HG03439 (cell line): Measurements from ENCODE around the gene ADAMTSL2.

Source experiments
- ATAC-seq: cut with Tn5 transposase; IDR thresholded peaks from one replicate; pipeline ENCODE4 v1.9.1; 2021; ENCODE audit warnings: mild to moderate bottlenecking, moderate library complexity; ENCODE audit not compliant: unreplicated experiment

The ADAMTSL2 gene

DNA sequence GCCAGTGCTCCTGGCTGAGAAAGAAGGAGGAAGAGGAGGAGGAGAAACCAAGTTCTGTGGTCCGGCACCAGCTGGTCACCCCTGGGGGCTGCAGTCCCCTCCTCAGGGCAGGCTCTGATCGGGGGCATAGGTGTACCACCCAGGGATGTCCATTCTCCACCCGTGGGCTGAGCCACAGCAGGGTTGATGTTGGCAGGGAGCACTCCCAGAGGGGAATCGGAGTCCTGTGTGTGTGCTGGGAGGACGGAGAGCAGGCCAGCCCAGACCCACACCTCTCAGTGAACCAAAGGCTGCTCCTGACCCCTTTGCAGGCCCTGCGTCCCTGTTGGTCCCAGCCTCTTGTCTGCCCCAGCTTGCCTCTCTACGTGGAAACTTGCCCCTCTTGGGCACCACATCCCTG, 4.6 kb upstream of the ADAMTSL2 start:
- ATAC-seq, result no peak

GRCh38 chr9:133531293-133531692, 3.2 kb upstream of the ADAMTSL2 start:
- no peak for ATAC-seq

DNA sequence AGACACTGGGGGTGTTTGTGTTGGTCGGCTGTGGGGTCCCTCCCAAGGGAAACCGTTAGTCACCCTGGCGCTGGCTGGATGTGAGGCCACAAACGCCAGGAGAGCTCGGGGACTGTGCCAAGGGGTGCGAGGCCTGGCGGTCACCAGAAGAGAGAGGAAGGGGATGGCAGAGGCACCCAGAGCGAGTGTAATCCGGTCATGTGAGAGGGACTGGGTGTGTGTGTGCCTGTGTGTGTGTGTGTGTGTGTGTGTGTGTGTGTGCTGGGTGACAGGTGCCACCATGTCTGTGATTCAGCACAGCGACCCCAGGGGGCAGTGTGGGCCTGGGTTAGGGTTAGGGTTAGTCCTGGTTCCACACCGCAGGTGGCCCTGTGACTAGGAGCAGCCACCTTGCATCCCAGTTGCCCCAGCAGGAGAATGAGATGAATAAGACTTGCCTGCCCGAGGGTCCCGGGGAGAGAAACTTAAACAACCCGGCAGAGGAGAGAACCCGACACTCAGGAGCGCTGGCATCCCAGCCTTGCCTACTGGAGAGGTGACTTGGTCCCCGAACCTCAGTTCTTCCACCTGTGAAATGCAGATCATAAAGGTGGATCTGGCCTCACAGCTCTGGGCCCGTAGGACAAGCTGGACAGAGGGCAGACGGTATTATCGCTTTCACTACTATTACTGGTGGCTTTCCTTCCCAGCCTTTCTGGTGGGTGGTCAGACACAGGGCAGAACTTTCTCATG, 1.4 kb upstream of the ADAMTSL2 start:
- no peak for ATAC-seq

DNA sequence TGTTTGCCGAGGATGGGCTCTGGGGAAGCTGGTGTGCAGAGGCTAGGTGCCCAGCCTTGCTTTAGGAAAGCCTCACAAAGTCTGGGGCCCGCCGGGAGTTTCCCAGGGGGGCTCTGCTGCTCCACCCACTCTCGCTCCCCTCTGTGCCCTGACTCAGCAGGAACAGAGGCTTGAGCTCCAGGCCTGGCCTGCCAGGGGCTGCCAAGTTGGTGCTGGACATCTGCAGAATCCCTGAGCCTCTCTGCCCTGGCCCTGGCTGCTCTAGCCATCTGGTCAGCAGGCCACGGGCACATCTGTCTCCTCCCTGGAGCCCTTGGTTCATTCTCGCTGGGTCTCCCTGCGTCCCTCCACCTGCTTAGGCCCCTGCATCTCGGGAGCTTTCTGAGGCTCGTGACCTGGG, 647 bp upstream of the ADAMTSL2 start:
- ATAC-seq, result no peak

DNA sequence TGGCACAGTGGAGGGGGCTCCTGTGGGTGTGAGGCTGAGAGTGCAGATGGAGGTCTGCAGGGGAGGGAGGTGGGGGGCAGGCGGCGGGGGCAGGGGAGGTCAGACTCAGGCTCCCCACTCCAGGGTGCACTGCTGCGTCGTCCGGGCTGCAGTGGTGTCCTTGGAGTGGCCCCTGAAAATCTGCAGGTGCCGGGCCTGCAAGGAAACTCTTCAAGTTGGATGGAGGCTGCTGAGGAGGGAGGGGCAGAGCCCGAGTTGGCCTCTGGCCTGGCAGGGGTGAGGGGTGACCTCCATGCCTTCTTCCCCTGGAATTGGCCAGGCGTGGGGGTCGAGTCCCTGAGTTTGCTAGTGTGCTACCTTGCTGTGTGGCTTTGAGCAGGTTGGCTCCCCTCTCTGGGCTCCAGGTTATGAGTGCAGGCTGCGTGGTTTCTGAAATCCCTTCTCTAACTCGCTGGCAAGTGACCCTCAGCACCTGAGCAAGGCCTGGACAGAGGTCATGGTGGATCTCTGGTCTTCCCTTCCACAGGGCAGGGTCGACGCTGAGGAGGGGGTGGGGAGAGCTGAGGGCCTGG, 888 bp downstream of the ADAMTSL2 start:
- no peak for ATAC-seq

GRCh38 chr9:133536080-133536479, 1.6 kb downstream of the ADAMTSL2 start:
- no peak for ATAC-seq

DNA sequence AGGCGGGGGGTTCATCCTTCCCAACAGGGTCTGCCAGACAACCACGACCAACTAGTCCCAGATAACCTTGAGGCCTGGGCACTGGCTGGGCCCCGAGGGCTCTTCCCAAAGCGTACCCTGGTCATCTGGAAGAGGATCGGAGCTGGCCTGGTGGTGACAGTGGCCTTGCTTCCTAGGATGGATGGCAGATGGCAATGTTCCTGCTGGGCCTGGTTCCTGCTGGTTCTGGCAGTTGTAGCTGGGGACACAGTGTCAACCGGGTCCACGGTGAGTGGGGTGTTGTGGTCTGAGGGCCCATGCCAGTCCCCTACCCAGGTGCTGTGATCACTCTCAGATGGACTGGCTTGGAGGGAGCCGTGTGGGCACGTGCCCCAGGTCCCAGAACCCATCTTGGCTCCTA, 2.0 kb downstream of the ADAMTSL2 start:
- ATAC-seq, result no peak

- ATAC-seq, result no peak
Measured at GRCh38 chr9:133537257-133537656, 2.8 kb downstream of the ADAMTSL2 start.

GRCh38 chr9:133538176-133538575, 3.7 kb downstream of the ADAMTSL2 start:
- ATAC-seq, result no peak

DNA sequence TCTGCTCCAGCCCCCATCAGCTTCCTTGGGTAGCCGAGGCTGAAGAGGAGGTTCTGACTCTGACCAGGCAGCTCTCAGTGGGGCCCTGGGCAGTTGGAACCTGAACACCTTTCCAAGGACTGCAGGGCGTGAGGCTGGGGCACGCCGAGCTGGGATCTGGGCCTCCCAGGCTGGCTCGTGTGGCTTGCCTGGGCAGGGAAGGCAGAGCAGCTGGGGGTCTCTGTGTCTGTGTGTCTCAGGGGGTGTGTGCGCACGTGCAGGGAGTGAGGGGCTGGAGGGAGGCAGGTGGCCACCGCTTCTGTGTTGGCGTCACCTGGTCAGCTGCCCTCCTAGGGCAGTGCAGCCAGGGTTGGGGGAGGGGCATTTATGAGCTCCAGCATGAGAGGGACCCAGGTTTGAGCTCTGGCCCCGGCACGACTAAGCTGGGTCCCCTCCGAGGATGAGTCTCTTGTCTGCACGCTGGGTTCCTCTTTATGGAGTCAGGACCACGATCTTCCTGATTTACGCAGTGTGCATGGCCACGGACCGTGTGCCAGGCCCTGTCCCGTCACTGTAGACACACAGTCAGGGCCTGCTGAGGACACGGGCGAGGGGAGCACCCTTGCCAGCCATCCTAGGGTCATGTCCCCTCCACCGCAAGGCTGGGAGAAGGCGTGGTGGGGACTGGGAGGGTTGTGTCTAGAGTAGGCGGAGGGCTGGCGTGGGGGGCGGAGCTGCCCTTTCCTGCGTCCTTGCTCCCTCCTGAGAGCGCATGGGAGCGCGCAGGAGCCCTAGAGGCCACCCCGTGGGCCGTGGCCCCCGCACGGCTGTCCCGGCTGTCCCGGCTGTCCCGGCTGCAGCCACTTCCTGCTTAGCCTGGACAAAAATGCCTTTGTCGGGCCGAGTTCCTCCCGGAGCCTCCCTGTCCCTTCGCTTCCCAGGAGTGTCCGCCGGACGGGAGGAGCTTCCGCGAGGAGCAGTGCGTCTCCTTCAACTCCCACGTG, 4.6 kb downstream of the ADAMTSL2 start:
- ATAC-seq, result no peak

GRCh38 chr9:133539991-133540697, 5.6 kb downstream of the ADAMTSL2 start:
- ATAC-seq, result no peak

DNA sequence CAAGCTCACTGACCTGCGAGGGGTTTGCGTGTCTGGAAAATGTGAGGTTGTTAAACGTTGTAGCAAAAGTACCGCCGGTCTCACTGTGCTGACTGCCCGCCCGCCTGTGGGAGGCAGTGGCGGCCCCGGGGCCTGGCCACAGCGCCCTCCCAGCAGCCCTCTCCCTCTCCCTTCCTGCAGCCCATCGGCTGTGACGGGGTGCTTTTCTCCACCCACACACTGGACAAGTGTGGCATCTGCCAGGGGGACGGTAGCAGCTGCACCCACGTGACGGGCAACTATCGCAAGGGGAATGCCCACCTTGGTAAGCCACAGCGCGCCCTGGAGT, 6.2 kb downstream of the ADAMTSL2 start:
- no peak for ATAC-seq

GRCh38 chr9:133542002-133542401, 7.5 kb downstream of the ADAMTSL2 start:
- ATAC-seq, result no peak

- no peak for ATAC-seq
Measured at GRCh38 chr9:133543772-133544467, 9.4 kb downstream of the ADAMTSL2 start.

DNA sequence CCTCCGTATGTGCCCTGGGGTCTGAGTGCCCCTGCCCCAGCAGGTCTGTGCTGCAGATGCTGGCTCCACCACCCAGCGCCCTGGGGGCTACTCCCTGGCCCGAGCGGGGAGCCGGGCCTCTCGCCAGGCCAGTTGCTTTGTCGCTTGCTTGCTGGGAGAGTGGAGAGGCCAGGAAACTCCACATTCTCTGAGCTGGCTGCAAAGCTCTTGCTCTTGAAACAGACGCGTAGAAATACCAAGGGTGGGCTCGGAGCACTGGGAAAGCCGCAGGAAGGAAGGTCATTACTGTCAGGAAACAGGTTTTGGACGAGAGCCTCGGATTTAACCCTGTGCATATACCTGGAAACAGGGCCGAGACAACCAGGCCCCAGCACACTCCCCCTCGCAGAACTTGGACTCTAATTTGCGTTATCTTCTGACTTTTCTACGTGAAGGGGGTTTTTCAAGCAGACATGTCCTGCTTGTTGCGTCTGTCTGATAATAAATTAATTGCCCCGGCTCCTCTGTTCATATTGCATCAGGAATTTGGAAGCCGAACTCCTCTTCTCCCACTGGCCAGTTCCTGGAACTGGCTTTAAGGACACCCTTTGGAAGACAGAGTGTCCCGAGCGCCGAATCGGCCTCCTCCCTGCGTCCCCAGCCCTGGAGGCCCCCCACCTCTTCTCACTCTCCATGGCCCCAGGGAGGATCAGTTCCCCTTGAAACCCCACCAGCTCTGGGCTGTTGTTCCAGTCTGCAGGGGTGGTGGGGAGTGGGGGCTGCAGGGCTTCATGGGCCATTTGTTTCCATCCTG, 11.2 kb downstream of the ADAMTSL2 start:
- ATAC-seq, result no peak

- no peak for ATAC-seq
Measured at GRCh38 chr9:133546287-133546680, 11.8 kb downstream of the ADAMTSL2 start.

DNA sequence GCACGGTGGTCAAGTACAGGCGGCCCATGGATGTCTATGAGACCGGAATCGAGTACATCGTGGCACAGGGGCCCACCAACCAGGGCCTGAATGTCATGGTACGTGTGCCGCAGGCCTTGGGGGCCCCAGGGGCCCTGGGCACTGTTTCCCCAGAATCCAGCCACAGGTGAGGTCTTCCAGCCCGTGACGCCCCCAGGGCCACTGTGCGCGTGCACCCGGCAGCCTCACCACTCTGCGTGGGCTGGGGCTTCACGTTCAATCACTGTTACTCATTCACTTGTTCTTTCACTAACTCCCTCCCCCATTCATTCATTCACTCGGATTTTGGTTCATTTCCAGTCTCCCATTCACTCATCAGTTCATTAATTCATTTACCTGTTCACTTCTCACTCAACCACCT, 12.6 kb downstream of the ADAMTSL2 start:
- ATAC-seq, result no peak

GRCh38 chr9:133551446-133551845, 16.9 kb downstream of the ADAMTSL2 start:
- ATAC-seq, result no peak

DNA sequence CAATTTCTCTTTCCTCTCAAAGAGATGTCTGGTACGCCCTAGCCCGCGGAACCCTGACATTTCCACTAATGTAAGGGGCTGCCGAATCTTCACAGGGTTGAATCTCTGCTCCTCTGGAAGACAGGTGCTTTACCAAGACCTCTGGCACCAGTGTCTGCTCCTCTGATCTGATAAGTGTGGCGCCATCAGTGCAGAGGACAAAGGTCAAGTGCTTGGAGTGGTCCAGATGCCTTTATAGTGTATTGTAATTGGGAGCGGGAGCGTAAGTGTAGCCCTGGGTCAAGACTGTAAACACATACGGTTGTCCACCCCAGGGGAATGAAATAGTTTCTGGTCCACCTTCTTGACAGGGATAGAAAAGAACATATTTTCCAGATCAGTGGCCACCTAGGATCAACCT, 17.7 kb downstream of the ADAMTSL2 start:
- no peak for ATAC-seq

GRCh38 chr9:133553123-133553522, 18.6 kb downstream of the ADAMTSL2 start:
- no peak for ATAC-seq
